ENCODE data around the gene PFKFB2. TPM values are rescaled to one million over a fixed set of nuclear protein-coding genes. Genes with fewer than 3 reads are reported as not detected.

PFKFB2 gene
- total RNA-seq, 1 donor from 2014 or later = 107 TPM

- TF ChIP-seq, protein P1, sequence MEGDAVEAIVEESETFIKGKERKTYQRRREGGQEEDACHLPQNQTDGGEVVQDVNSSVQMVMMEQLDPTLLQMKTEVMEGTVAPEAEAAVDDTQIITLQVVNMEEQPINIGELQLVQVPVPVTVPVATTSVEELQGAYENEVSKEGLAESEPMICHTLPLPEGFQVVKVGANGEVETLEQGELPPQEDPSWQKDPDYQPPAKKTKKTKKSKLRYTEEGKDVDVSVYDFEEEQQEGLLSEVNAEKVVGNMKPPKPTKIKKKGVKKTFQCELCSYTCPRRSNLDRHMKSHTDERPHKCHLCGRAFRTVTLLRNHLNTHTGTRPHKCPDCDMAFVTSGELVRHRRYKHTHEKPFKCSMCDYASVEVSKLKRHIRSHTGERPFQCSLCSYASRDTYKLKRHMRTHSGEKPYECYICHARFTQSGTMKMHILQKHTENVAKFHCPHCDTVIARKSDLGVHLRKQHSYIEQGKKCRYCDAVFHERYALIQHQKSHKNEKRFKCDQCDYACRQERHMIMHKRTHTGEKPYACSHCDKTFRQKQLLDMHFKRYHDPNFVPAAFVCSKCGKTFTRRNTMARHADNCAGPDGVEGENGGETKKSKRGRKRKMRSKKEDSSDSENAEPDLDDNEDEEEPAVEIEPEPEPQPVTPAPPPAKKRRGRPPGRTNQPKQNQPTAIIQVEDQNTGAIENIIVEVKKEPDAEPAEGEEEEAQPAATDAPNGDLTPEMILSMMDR (IDR thresholded peaks at IDR 0.05; ENCODE audit: borderline replicate concordance) = no peak
- Histone ChIP-seq H3K9me3 (replicated peaks) (no peaks in the 10 kb centered on the region), H3K4me1 (peaks cover 36% of the 10 kb centered on the region), H3K4me3 (no peak overlapping the region), H3K27ac (replicated peaks) (no peak overlapping the region), H3K36me3 (no peaks in the 10 kb centered on the region), H3K27me3 (ENCODE audit: low read depth) (no peaks in the 10 kb centered on the region)
- DNase-seq = no peak
- intact Hi-C loops (cut with micrococcal nuclease) = no loop called here
Measured at GRCh38 chr1:207020065-207020708, 32.9 kb upstream of the PFKFB2 start.

DNA sequence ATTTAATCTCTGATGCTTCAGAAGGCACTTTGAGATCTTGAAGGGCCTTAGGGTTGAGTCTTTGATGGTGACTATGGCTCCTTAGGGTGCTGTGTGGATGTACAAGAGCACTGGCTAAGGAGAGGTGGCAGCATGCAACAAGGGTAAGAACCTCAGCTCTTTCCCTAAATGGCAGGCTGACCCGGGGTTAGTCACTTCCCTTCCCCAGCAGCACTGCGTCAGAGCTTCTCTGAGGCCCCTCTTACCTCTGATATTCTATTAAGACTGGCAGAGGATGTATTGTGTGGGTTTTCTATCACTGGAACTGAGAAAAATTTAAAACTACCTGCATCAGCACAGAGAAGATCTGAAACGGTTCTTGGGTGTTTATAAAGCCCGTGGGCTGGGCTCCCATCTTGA lies 32.4 kb upstream of the PFKFB2 start:
- Histone ChIP-seq H3K4me3 (no peak overlapping the region), H3K4me1 (peaks cover 41% of the 10 kb centered on the region), H3K27me3 (ENCODE audit: low read depth) (no peaks in the 10 kb centered on the region), H3K9me3 (replicated peaks) (no peaks in the 10 kb centered on the region), H3K36me3 (no peaks in the 10 kb centered on the region), H3K27ac (replicated peaks) (no peak overlapping the region)
- intact Hi-C loops (cut with micrococcal nuclease) = no loop called here
- DNase-seq = no peak
- TF ChIP-seq, protein P1 (IDR thresholded peaks at IDR 0.05; ENCODE audit: borderline replicate concordance) = no peak

- H3K27ac ChIP-seq (replicated peaks) = no peak overlapping the region
- peaks cover 47% of the 10 kb centered on the region for H3K4me1 ChIP-seq
- H3K4me3 ChIP-seq = no peak overlapping the region
- no peaks in the 10 kb centered on the region for H3K9me3 ChIP-seq (replicated peaks)
- intact Hi-C loops (cut with micrococcal nuclease) = no loop called here
- no peak for DNase-seq
- H3K36me3 ChIP-seq = no peaks in the 10 kb centered on the region
- H3K27me3 ChIP-seq (ENCODE audit: low read depth) = no peaks in the 10 kb centered on the region
- TF ChIP-seq, protein P1 (IDR thresholded peaks at IDR 0.05; ENCODE audit: borderline replicate concordance) = no peak
Measured at GRCh38 chr1:207021139-207021861, 31.8 kb upstream of the PFKFB2 start.

- no peaks in the 10 kb centered on the region for H3K27me3 ChIP-seq (ENCODE audit: low read depth)
- no peaks in the 10 kb centered on the region for H3K9me3 ChIP-seq (replicated peaks)
- TF ChIP-seq, protein P1 (IDR thresholded peaks at IDR 0.05; ENCODE audit: borderline replicate concordance) = no peak
- H3K4me3 ChIP-seq = no peak overlapping the region
- DNase-seq = no peak
- no peaks in the 10 kb centered on the region for H3K36me3 ChIP-seq
- H3K4me1 ChIP-seq = peaks cover 53% of the 10 kb centered on the region
- intact Hi-C loops (cut with micrococcal nuclease) = no loop called here
- peak overlapping the region; percentile 93 for H3K27ac ChIP-seq (replicated peaks)
Measured at GRCh38 chr1:207021876-207022596, 31.0 kb upstream of the PFKFB2 start.

DNA sequence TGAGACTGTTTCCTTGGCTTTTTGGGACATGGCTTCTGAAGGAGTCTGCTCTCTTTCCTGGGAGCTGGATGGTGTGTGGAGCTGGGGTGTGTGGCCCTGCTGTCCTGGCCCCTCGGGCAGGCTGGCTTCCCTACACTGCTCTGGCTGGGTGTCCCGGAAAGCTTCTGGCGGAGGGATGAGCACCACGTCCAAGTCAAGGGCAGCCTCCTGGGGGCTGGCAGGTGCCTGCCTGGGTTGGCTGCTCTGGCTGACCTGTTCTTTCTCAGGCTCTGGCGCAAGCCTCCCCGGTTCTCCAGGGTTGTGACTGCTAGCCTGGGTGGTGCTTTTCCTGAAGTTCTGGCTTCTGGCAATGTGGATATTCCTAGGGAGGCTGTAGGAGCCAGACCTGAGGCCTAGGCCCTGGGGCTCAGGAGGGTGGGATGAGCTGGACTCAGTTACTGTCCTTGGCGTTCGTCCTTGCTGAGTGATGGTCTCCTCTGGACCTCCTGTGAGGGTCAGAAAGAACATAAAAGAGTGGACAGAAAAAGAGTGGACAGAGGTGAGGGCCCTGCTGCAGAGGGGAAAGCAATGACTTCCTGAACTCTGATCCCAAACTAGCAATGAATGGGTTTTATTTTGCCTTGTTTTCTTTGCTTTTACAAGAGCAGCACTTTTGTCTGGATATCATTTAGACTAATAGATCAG lies 29.9 kb upstream of the PFKFB2 start:
- peaks cover 53% of the 10 kb centered on the region for H3K4me1 ChIP-seq
- no peaks in the 10 kb centered on the region for H3K27me3 ChIP-seq (ENCODE audit: low read depth)
- intact Hi-C loops (cut with micrococcal nuclease) = no loop called here
- DNase-seq = no peak
- H3K9me3 ChIP-seq (replicated peaks) = no peaks in the 10 kb centered on the region
- no peak overlapping the region for H3K4me3 ChIP-seq
- H3K36me3 ChIP-seq = no peaks in the 10 kb centered on the region
- H3K27ac ChIP-seq (replicated peaks) = peak overlapping the region; percentile 93
- TF ChIP-seq, protein P1 (IDR thresholded peaks at IDR 0.05; ENCODE audit: borderline replicate concordance) = no peak

Data from left ventricle myocardium inferior (tissue), 1 donor.